ENCODE measurements around the gene RTN4R.

RTN4R gene

GRCh38 chr22:20201837-20202392 is 66.2 kb downstream of the RTN4R start:
- DNase-seq (ENCODE audit: low read depth) = no peak

DNA sequence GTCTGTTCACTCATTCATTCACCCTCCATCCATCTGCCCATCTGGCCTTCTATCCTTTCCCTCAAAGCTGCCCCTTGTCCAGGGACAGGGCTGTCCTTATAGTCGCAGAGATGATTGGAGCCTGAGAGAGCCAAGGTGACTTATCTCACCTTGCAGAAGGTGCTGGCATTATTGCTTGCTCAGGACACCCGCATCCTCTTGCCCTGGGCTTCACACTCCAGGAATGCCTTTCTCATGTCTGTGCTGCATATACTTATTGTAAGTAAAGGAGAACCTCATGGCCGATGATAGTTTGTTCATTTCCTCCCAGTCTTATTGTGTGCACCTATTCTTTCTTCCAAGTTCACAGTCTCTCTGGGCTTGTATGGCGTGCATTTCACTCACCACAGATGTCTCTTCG is 68.2 kb downstream of the RTN4R start:
- no peak for DNase-seq (ENCODE audit: low read depth)

DNA sequence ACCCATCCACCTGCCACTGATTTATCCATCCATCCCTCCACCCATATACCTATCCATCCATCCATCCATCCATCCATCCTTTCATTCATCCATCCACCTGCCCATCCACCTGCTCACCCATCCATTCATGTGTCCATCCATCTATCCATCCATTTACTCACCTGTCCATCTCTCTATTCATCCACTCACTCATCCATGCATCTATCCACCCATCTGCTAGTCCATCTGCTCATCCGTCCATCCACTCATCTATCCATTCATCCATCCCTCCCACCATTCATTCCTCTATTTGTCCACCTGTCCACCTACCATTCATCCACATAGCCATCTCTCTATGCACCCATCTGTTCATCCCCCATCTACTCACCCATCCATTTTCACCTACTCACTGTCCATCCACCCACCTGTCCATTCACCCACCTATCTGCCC is 68.7 kb downstream of the RTN4R start:
- DNase-seq (ENCODE audit: low read depth) = no peak

DNA sequence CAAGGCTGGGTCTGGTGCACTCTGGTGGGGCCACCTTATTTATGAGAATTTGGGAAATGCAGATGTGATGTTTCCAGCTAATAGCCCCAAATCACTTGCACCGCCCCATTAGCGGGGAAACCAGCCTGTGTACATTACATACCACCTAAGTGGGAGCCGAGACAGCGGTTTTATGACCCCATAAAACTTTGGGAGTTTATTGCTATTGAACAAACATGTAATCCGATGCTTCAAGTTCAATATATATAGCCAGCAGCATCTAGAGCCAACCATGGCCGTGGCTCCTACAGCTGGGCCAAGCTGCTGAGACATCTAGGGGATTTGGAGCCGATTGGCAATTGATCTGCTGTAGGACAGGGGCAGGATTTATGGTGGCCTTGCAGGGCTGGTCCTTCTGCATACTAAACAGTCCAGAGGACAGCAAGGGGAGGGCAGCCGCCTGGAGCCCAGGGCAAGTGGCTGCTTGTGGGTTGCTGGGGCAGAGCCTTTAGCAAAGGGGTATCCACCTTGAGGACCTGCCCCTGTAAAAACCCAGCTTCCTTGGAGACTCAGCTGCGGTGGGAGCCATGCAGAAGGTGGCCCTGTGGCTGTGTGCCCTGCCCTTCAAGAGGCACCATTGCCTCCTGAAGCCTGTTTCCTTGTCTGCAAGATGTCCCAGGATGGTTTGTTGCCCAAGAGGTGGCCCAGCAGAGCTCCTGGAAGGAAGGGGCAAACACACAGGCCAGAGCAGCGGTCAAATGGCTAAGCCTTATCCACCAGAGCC is 69.4 kb downstream of the RTN4R start:
- no peak for DNase-seq (ENCODE audit: low read depth)

GRCh38 chr22:20197407-20198030 is 70.6 kb downstream of the RTN4R start:
- DNase-seq (ENCODE audit: low read depth) = no peak

- no peak for DNase-seq (ENCODE audit: low read depth)
These were observed 71.8 kb downstream of the RTN4R start for GRCh38 chr22:20196094-20196842.

DNA sequence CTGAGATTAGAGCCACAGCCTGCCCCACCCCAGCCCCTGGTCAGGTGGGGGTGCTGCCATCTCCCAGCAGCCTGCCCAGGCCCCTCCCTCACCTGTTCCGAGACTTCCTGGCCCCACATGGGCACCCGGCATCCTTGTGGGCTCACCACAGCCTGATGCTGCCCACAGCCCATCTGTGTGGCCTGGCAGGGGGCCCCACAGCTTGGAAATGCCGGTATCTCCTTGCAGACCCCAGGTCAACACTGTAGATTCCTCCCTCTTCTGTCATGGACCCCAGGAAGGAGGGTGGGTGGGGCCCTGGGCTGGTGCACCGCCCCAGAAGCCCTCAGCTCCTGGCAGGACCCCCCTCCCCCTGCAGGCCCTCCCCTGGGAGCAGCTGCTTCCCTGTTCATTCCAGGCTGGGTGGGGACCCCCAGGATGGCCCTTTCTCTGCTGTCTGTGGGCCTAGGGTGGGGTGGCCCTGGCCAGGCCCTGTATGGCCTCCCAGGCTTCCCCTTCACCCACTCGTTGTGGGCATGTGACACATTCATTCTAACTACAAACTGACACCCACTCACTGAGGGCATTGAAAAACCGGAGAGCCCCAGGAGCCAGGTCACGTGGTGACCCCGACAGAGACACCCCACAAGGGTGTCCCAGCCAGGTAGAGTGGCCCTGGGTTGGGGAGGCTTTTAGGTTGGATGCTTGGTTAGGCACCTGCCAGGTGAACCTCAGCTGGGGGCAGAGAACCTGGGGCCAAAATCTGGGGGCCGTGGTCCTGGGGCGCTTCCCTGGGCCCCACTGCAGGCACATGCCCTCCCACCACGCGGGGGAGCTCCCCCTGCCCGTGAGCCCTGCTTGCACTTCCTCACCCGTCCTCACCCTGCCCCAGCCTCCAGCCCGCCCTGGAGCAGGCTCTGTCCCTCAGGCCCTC is 73.2 kb downstream of the RTN4R start:
- no peak for DNase-seq (ENCODE audit: low read depth)

- DNase-seq (ENCODE audit: low read depth) = no peak
These were observed 74.2 kb downstream of the RTN4R start for GRCh38 chr22:20193761-20194494.

- no peak for DNase-seq (ENCODE audit: low read depth)
These were observed 75.0 kb downstream of the RTN4R start for GRCh38 chr22:20192972-20193760.

DNA sequence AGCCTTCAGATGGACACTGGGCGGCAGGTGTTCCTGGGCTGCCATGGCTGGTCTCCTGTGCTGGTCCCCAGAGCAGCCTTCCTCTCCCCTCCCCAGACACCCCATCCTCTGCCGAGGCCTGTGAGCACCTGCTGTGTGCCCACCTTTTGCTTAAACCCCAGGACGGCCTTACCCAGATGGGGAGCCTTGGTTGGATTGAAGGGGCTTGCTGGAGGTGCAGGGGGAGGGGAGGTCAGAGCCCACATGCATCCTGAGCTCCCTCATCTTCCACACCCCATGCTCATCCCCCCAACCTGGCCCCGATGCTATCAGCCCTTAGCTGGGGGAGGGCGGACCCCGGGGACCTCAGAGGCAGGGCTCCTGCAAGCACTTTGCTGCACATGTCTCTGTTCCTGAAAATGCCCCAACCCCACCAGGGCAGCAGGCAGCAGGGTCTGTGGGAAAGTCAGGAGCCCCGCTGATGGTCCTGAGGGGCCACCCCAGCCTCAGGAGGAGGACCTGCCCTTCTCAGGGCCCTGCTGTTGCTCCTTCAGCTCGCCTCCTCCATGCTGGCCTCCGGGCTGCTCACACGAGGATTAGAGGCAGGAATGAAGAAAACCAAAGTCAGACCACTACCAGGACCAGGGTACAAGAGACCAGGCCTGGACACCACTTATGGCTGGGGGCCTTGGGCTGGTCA is 75.7 kb downstream of the RTN4R start:
- DNase-seq (ENCODE audit: low read depth) = no peak

GRCh38 chr22:20191803-20192202 is 76.3 kb downstream of the RTN4R start:
- DNase-seq (ENCODE audit: low read depth) = no peak
